MM.1S (cell line): Measurements from ENCODE around the gene PIGM.

Source experiments
- CTCF ChIP-seq: fragments of 300-600 bp; sonication (generic); IDR thresholded peaks from 2 replicates; pipeline ENCODE4 v1.5.1; 2016; ENCODE audit warnings: antibody characterized with exemption, low read length, mixed read lengths
- EZH2 ChIP-seq: fragments of 300-600 bp; sonication (generic); optimal IDR thresholded peaks from 2 replicates; pipeline ENCODE3; 2017; ENCODE audit warnings: low read depth, mild to moderate bottlenecking, antibody characterized with exemption, low read length, mixed read lengths
- EZH2phosphoT487 ChIP-seq: fragments of 300-600 bp; sonication (generic); IDR thresholded peaks from 2 replicates; pipeline ENCODE4 v1.6.1; 2018; ENCODE audit warnings: antibody characterized with exemption, low read length

GRCh38 chr1:159989581-159989980 is 42.2 kb downstream of the PIGM start:
- TF ChIP-seq CTCF (no peak), EZH2phosphoT487 (no peak), EZH2 (no peak)
